HEK293 (cell line): ENCODE data around the gene TREH.

Experiments used
- CTCF ChIA-PET: fragments of 350-600 bp; formaldehyde crosslinking; extraction: SDS; loops from one replicate; lab custom pipeline; 2021; ENCODE audit warnings: antibody characterized with exemption; lab: Yijun Ruan, JAX
- POLR2A ChIA-PET: fragments of 300-600 bp; formaldehyde crosslinking; extraction: SDS; loops from one replicate; lab custom pipeline; 2020; ENCODE audit warnings: antibody characterized with exemption, inconsistent platforms; lab: Yijun Ruan, JAX
- H3K27ac ChIP-seq: fragments of 200-500 bp; sonication (Bioruptor generic); 2 replicates; pipeline ENCODE4 v1.5.1; 2014; ENCODE audit warnings: low read depth, low read length, control low read depth, inconsistent platforms; ENCODE audit errors: extremely low read depth
- H3K36me3 ChIP-seq, 2 experiments: fragments of 200-500 bp in 1 of 2; sonication (Bioruptor generic) in 1 of 2; 1 replicate in 1 of 2; 2 replicates in 1 of 2; pipeline ENCODE4 v1.5.1; 2014 to 2017; ENCODE audit warnings: inconsistent platforms in 2 of 2, low read length in 2 of 2; ENCODE audit not compliant: control insufficient read depth in 2 of 2, insufficient read depth in 1 of 2
- H3K4me1 ChIP-seq: fragments of 200-500 bp; sonication (Bioruptor generic); 2 replicates; pipeline ENCODE4 v1.5.1; 2014; ENCODE audit warnings: mild to moderate bottlenecking, low read length, inconsistent platforms; ENCODE audit not compliant: control insufficient read depth, insufficient read depth
- H3K4me3 ChIP-seq: 2 replicates; pipeline ENCODE4 v1.5.1; 2011; ENCODE audit warnings: low read depth, mild to moderate bottlenecking, control low read depth, low read length, moderate library complexity
- H3K9me3 ChIP-seq: fragments of 200-500 bp; sonication (Bioruptor generic); 2 replicates; pipeline ENCODE4 v1.5.1; 2014; ENCODE audit warnings: low read depth, low read length, inconsistent platforms; ENCODE audit not compliant: control insufficient read depth, insufficient read depth
- KLF1 ChIP-seq: fragments of 450-650 bp; formaldehyde crosslinking; IDR thresholded peaks from 2 replicates; pipeline ENCODE4 v1.5.1; 2016; ENCODE audit warnings: missing biosample characterization, missing genetic modification characterization
- OVOL3 ChIP-seq: fragments of 450-650 bp; formaldehyde crosslinking; IDR thresholded peaks from 2 replicates; pipeline ENCODE4 v1.5.1; 2016; ENCODE audit warnings: missing biosample characterization, missing genetic modification characterization
- PRDM10 ChIP-seq: fragments of 450-650 bp; formaldehyde crosslinking; IDR thresholded peaks from 2 replicates; pipeline ENCODE4 v1.5.1; 2016; ENCODE audit warnings: missing biosample characterization, missing genetic modification characterization
- SCRT2 ChIP-seq: fragments of 450-650 bp; formaldehyde crosslinking; IDR thresholded peaks from 2 replicates; pipeline ENCODE4 v1.5.1; 2016; ENCODE audit warnings: missing biosample characterization, missing genetic modification characterization
- ZBTB11 ChIP-seq: fragments of 450-650 bp; formaldehyde crosslinking; conservative IDR thresholded peaks from 2 replicates; pipeline ENCODE4 v1.5.1; 2016; ENCODE audit warnings: low read depth, missing biosample characterization, missing genetic modification characterization
- ZBTB6 ChIP-seq: fragments of 450-650 bp; formaldehyde crosslinking; IDR thresholded peaks from 2 replicates; pipeline ENCODE4 v1.5.1; 2017; ENCODE audit warnings: missing biosample characterization, missing genetic modification characterization
- ZEB2 ChIP-seq: fragments of 450-650 bp; formaldehyde crosslinking; IDR thresholded peaks from 2 replicates; pipeline ENCODE4 v1.5.1; 2016; ENCODE audit warnings: missing biosample characterization, missing genetic modification characterization
- ZNF174 ChIP-seq: fragments of 450-650 bp; formaldehyde crosslinking; IDR thresholded peaks from 2 replicates; pipeline ENCODE4 v1.5.0; 2017; ENCODE audit warnings: missing biosample characterization, mild to moderate bottlenecking, missing genetic modification characterization
- ZNF18 ChIP-seq: fragments of 450-650 bp; formaldehyde crosslinking; IDR thresholded peaks from 2 replicates; pipeline ENCODE4 v1.5.1; 2016; ENCODE audit warnings: missing biosample characterization, missing genetic modification characterization
- ZNF19 ChIP-seq: fragments of 450-650 bp; formaldehyde crosslinking; IDR thresholded peaks from 2 replicates; pipeline ENCODE4; 2016; ENCODE audit warnings: missing biosample characterization, missing genetic modification characterization, low read depth
- ZNF335 ChIP-seq: fragments of 450-650 bp; formaldehyde crosslinking; conservative IDR thresholded peaks from 2 replicates; pipeline ENCODE4 v1.5.1; 2016; ENCODE audit warnings: missing biosample characterization, missing genetic modification characterization
- ZNF473 ChIP-seq: fragments of 450-650 bp; formaldehyde crosslinking; IDR thresholded peaks from 2 replicates; pipeline ENCODE4 v1.5.1; 2017; ENCODE audit warnings: missing biosample characterization, missing genetic modification characterization
- ZNF544 ChIP-seq: fragments of 450-650 bp; formaldehyde crosslinking; IDR thresholded peaks from 2 replicates; pipeline ENCODE4 v1.5.0; 2017; ENCODE audit warnings: missing biosample characterization, missing genetic modification characterization
- ZNF600 ChIP-seq: fragments of 450-650 bp; formaldehyde crosslinking; IDR thresholded peaks from 2 replicates; pipeline ENCODE4 v1.5.1; 2016; ENCODE audit warnings: missing biosample characterization, missing genetic modification characterization
- ZNF670 ChIP-seq: fragments of 450-650 bp; formaldehyde crosslinking; IDR thresholded peaks from 2 replicates; pipeline ENCODE4 v1.5.1; 2016; ENCODE audit warnings: missing biosample characterization, missing genetic modification characterization, low read depth

Gene TREH

DNA sequence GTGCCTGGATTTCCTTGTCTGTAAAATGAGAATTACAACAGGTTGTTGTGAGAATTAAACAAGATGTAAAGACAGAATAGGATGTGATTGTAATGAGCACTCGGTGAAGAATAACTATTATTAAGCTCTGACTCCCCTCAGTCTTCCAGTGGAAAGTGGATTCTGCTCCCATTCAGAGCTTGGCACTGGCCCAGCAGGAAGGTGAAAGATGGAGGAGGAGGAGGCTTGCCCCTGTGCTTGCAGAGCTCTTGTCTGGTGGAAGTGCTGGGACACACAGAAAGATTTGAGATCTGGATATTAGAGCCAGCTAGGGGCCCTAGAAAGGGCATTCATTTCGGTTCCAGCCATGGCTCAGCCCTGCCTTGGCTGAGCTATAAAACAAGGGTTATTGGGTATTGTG, 43.8 kb downstream of the TREH start:
- TF ChIP-seq SCRT2, result peak; percentile 65
- TF ChIP-seq ZNF473 (tag by site-specific recombination), result no peak
- ChIA-PET POLR2A (interaction anchor here (0.5 to 6.5 kb wide), 7 partner anchors 12 to 529 kb away, joined by 3 to 67 read pairs (median 4); partner anchors contain the start of genes PHLDB1 and UBE4A), CTCF (interaction anchor here (0.6 to 2.5 kb wide), 12 partner anchors 10 to 489 kb away, joined by 3 to 8 read pairs (median 6); partner anchors contain the start of genes PHLDB1 and UBE4A)
- H3K36me3 ChIP-seq, result peaks cover 0 to 68% of the 10 kb centered on the region in 2 experiments; a peak in 1 of 3 replicates
- H3K4me3 ChIP-seq, result no peak overlapping the region
- H3K27ac ChIP-seq, result no peak overlapping the region
- H3K9me3 ChIP-seq, result no peaks in the 10 kb centered on the region
- peaks cover 7% of the 10 kb centered on the region; the same call in 1 of the 2 replicates for H3K4me1 ChIP-seq

GRCh38 chr11:118635237-118635591, 44.2 kb downstream of the TREH start:
- ChIA-PET POLR2A (interaction anchor here (0.5 to 6.5 kb wide), 10 partner anchors 9 to 530 kb away, joined by 3 to 67 read pairs (median 4); partner anchors contain the start of genes PHLDB1 and UBE4A), CTCF (interaction anchor here (0.7 to 2.5 kb wide), 11 partner anchors 9 to 168 kb away, joined by 3 to 8 read pairs (median 6); partner anchors contain the start of gene PHLDB1)
- Histone ChIP-seq H3K27ac (no peak overlapping the region), H3K9me3 (no peaks in the 10 kb centered on the region), H3K4me1 (peaks cover 7% of the 10 kb centered on the region; the same call in 1 of the 2 replicates), H3K4me3 (no peak overlapping the region), H3K36me3 (peaks cover 0 to 68% of the 10 kb centered on the region in 2 experiments; a peak in 1 of 3 replicates)
- TF ChIP-seq ZEB2 (tag by site-specific recombination), result no peak
- peak; percentile 58; the same call in 1 of the 2 replicates for TF ChIP-seq ZNF600 (tag by site-specific recombination)
- TF ChIP-seq ZBTB6 (tag by site-specific recombination), result peak; percentile 34; the same call in 1 of the 2 replicates
- peak; percentile 90 for TF ChIP-seq PRDM10

- no peaks in the 10 kb centered on the region for H3K9me3 ChIP-seq
- POLR2A ChIA-PET, result interaction anchor here (1.0 to 6.5 kb wide), 9 partner anchors 9 to 571 kb away, joined by 3 to 67 read pairs (median 4); partner anchors contain the start of genes PHLDB1 and UBE4A
- peaks cover 0 to 65% of the 10 kb centered on the region in 2 experiments; a peak in 1 of 3 replicates for H3K36me3 ChIP-seq
- H3K27ac ChIP-seq, result no peak overlapping the region
- H3K4me1 ChIP-seq, result peaks cover 7% of the 10 kb centered on the region; the same call in 1 of the 2 replicates
- 0 out of 2 replicates have a peak overlapping the region, but pooled peaks have one; percentile 1 for H3K4me3 ChIP-seq
- CTCF ChIA-PET, result interaction anchor here (0.6 to 2.5 kb wide), 14 partner anchors 9 to 592 kb away, joined by 3 to 8 read pairs (median 4); partner anchors contain the start of gene PHLDB1
- TF ChIP-seq ZNF174 (tag by site-specific recombination) (no peak), ZBTB6 (tag by site-specific recombination) (peak; percentile 99), OVOL3 (tag by site-specific recombination) (no peak), ZNF544 (no peak), ZNF335 (peak; percentile 80), ZNF18 (tag by site-specific recombination) (no peak), ZNF19 (tag by site-specific recombination) (no peak), ZBTB11 (tag by site-specific recombination) (0 out of 2 replicates have a peak, but pooled peaks have one; percentile 21), ZNF670 (tag by site-specific recombination) (no peak), KLF1 (tag by site-specific recombination) (peak; percentile 75)
These were observed 44.8 kb downstream of the TREH start for GRCh38 chr11:118634431-118635236.
